Measurements from ENCODE around the gene RFLNA. TPM values are rescaled to one million over a fixed set of nuclear protein-coding genes. Genes with fewer than 3 reads are reported as not detected.
A peak's percentile ranks its signal among the peaks of the same experiment; 100 is the strongest.

The RFLNA gene
- total and polyA plus RNA-seq, 7 donors = 0.83 to 57.1 (median 17.6) TPM; not detected in 2

DNA sequence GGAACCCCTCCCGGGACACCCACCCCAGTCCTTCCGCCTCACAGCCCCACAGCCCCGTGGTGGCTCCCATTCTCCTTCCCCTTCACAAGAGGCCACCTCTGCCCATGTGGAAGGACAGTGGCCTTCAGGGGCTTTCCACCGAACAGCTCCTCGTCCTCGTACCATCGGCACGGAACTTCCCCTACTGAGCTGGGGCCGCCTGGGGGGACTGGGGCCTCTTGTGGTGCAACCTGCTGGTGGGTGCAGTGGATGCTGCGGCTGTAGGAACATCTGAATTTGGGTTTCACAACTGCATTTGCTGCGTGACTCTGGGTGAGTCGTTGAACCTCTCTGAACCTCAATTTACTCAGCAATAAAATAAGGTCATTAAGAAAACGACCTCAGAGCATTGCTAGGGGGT lies 50.9 kb downstream of the RFLNA start:
- intact Hi-C loops (cut with DNase I) = no loop called here
- Histone ChIP-seq H3K36me3 (peaks cover 59 to 100% (median 91%) of the 10 kb centered on the region in 4 donors), H3K4me1 (no peaks in the 10 kb centered on the region), H3K27ac (no peak overlapping the region), H3K9me3 (no peaks in the 10 kb centered on the region), H3K4me3 (no peak overlapping the region), H3K27me3 (no peaks in the 10 kb centered on the region)
- DNase-seq = no peak
- WGBS, 2 donors = 83 to 86% methylated on average over 13 of the region's 13 CpGs
- TF ChIP-seq POLR2AphosphoS5 (IDR thresholded peaks at IDR 0.05) (no peak), EP300 (IDR thresholded peaks at IDR 0.05) (no peak), POLR2A (IDR thresholded peaks at IDR 0.05) (no peak)
- TF ChIP-seq, protein P1, sequence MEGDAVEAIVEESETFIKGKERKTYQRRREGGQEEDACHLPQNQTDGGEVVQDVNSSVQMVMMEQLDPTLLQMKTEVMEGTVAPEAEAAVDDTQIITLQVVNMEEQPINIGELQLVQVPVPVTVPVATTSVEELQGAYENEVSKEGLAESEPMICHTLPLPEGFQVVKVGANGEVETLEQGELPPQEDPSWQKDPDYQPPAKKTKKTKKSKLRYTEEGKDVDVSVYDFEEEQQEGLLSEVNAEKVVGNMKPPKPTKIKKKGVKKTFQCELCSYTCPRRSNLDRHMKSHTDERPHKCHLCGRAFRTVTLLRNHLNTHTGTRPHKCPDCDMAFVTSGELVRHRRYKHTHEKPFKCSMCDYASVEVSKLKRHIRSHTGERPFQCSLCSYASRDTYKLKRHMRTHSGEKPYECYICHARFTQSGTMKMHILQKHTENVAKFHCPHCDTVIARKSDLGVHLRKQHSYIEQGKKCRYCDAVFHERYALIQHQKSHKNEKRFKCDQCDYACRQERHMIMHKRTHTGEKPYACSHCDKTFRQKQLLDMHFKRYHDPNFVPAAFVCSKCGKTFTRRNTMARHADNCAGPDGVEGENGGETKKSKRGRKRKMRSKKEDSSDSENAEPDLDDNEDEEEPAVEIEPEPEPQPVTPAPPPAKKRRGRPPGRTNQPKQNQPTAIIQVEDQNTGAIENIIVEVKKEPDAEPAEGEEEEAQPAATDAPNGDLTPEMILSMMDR (IDR thresholded peaks at IDR 0.05) = no peak

DNA sequence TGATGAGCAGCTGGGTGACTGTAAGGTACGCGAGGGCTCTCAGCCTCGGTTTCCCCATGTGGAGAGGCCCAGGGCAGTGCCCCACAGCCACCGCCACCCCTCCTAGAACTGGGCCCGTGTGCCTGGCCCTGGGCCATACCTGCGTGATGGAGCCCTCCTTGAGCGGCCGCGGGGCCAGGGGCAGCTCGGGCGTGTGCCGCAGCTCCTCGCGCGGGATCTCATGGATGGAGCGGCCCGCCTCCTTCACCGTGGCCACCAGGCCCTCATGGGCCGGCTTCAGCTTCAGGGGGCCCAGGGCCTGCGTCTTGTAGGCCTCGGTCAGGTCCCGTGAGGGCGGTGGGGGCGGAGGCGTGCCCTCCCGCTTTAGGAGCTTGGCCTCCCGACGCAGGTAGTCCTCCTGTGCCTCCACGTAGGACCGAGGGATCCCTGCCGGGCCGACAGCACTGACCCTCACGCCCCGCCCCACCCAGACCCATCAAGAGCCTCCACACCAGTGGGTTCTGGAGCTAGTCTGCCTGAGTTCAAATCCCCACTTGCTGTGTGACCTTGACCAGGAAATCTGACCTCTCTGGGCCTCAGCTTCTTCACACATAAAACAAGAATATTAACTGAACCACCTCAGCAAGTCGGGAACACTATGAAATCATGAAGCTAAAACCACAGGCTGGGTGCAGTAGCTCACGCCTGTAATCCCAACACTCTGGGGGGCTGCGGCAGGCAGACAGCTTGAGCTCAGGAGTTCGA lies 51.7 kb downstream of the RFLNA start:
- WGBS, 2 donors = 95 to 96% methylated on average over 38 of the region's 38 CpGs
- DNase-seq = no peak
- H3K36me3 ChIP-seq = peaks cover 63 to 100% (median 90%) of the 10 kb centered on the region in 4 donors
- H3K4me3 ChIP-seq = no peak overlapping the region
- TF ChIP-seq, protein P1 (IDR thresholded peaks at IDR 0.05) = no peak
- H3K27me3 ChIP-seq = no peaks in the 10 kb centered on the region
- intact Hi-C loops (cut with DNase I) = no loop called here
- no peaks in the 10 kb centered on the region for H3K9me3 ChIP-seq
- no peaks in the 10 kb centered on the region for H3K4me1 ChIP-seq
- H3K27ac ChIP-seq = no peak overlapping the region

DNA sequence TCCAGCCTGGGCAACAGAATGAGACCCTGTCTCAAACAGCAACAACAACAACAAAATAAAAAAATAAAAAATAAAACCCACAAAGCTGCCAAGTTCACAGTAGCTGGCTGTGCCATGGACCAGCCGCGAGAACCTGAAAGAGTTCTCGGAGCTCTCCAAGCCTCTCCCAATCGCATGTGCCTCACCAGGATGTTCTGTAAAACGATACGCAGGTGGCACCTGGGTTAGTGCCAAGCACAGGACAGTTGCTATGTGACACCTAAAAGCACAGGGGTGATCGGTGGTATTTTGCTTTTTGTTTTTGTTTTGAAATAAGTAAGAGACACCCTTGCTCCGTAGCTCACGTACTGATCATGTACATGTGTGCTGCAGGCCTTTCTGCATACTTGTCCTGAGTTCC lies 52.4 kb downstream of the RFLNA start:
- H3K4me3 ChIP-seq = no peak overlapping the region
- TF ChIP-seq EP300 (IDR thresholded peaks at IDR 0.05) (no peak), POLR2AphosphoS5 (IDR thresholded peaks at IDR 0.05) (no peak), POLR2A (IDR thresholded peaks at IDR 0.05) (no peak)
- TF ChIP-seq, protein P1 (IDR thresholded peaks at IDR 0.05) = no peak
- 89 to 94% methylated on average over 9 of the region's 9 CpGs for WGBS, 2 donors
- no peak overlapping the region for H3K27ac ChIP-seq
- no peaks in the 10 kb centered on the region for H3K27me3 ChIP-seq
- no peak for DNase-seq
- H3K36me3 ChIP-seq = peaks cover 64 to 100% (median 89%) of the 10 kb centered on the region in 4 donors
- intact Hi-C loops (cut with DNase I) = no loop called here
- peaks cover 0 to 3% (median under 1%) of the 10 kb centered on the region in 4 donors for H3K4me1 ChIP-seq
- H3K9me3 ChIP-seq = no peaks in the 10 kb centered on the region

DNA sequence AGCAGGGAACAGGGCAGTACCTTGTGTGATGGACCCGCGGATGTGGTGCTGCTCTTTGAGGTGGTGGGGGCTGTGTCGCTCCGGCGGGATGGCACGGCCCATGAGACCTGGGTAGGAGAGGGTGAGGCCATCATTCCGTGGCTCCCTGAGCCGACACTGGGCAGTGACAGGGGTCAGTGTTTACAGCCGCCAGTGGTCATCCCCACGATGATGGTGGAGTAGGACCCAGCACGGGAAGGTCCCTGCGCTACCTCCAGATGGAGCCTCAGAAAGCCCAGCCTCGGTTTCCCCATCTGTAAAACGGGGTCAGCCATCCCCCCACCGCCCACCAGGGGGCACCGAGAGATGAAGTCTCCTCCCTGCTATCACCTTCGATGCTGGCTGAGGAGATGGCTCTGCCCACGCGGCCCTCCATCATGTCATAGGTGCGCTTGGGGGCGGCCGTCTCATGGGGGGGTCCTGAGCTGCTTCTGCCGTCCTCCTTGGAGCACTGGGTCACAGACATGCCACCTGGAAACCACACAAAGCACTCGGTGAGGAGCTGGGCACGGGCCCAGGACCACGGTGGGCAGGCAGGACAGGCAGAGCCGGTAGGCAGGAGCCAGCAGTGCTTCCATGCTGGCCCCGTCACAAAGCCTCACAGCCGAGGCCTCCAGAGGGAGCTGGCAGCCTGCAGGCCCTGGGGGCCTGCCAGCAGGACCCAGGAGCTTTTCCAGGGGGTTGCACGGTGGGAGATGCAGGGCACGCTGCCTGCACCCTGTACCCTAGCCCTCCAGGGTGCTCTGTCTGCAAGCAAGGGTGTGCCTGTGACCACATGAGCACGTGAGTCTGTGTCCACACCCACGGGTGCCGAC lies 53.1 kb downstream of the RFLNA start:
- H3K36me3 ChIP-seq = peaks cover 58 to 100% (median 87%) of the 10 kb centered on the region in 4 donors
- 87 to 90% methylated on average over 34 of the region's 34 CpGs for WGBS, 2 donors
- TF ChIP-seq POLR2AphosphoS5 (IDR thresholded peaks at IDR 0.05) = no peak
- TF ChIP-seq, protein P1 (IDR thresholded peaks at IDR 0.05) = peak; percentile 28 to 58 (median 50)

More for the DNA sequence above, 53.1 kb downstream of the RFLNA start:
- H3K4me1 ChIP-seq = peaks cover 0 to 10% (median 7%) of the 10 kb centered on the region in 4 donors
- H3K27ac ChIP-seq = no peak overlapping the region
- intact Hi-C loops (cut with DNase I) = no loop called here
- no peak overlapping the region for H3K4me3 ChIP-seq
- no peaks in the 10 kb centered on the region for H3K27me3 ChIP-seq
- DNase-seq = no peak
- H3K9me3 ChIP-seq = no peaks in the 10 kb centered on the region

All from sigmoid colon (tissue), 7 donors.